Measurements from ENCODE around the gene PDCD10.

PDCD10 gene

GRCh38 chr3:167738037-167738436 lies 3.3 kb upstream of the PDCD10 start:
- POLR2A ChIA-PET, result no interaction called here
- CTCF ChIA-PET, result no interaction called here
- Histone ChIP-seq H3K9me3 (ENCODE audit: control insufficient read depth, insufficient read depth, low read depth, low read length) (no peaks in the 10 kb centered on the region), H3K27ac (ENCODE audit: extremely low read depth, low read depth, low read length) (no peak overlapping the region), H3K4me3 (ENCODE audit: low read depth, low read length) (no peak overlapping the region), H3K36me3 (ENCODE audit: control insufficient read depth in 2 of 2, insufficient read depth in 1 of 2, low read length in 2 of 2) (no peaks in the 10 kb centered on the region), H3K4me1 (ENCODE audit: control insufficient read depth, insufficient read depth, low read length) (no peaks in the 10 kb centered on the region; the same call in 1 of the 2 replicates)
- TF ChIP-seq ZNF202 (tag by site-specific recombination; IDR thresholded peaks at IDR 0.05; ENCODE audit: borderline replicate concordance) (no peak), ZBTB17 (tag by site-specific recombination; IDR thresholded peaks at IDR 0.05) (peak; percentile 84)

- no peak overlapping the region for H3K27ac ChIP-seq (ENCODE audit: extremely low read depth, low read depth, low read length)
- TF ChIP-seq ZNF544 (tag by site-specific recombination; IDR thresholded peaks at IDR 0.05) (no peak), ZNF76 (tag by site-specific recombination; IDR thresholded peaks at IDR 0.05; ENCODE audit: borderline replicate concordance, low read depth) (no peak), ZNF311 (tag by site-specific recombination; IDR thresholded peaks at IDR 0.05; ENCODE audit: borderline replicate concordance) (no peak), ZNF366 (tag by site-specific recombination; conservative IDR thresholded peaks at IDR 0.05) (no peak)
- no peaks in the 10 kb centered on the region for H3K36me3 ChIP-seq (ENCODE audit: control insufficient read depth in 2 of 2, insufficient read depth in 1 of 2, low read length in 2 of 2)
- POLR2A ChIA-PET, result no interaction called here
- H3K4me3 ChIP-seq (ENCODE audit: low read depth, low read length), result no peak overlapping the region
- no peaks in the 10 kb centered on the region for H3K9me3 ChIP-seq (ENCODE audit: control insufficient read depth, insufficient read depth, low read depth, low read length)
- H3K4me1 ChIP-seq (ENCODE audit: control insufficient read depth, insufficient read depth, low read length), result no peaks in the 10 kb centered on the region; the same call in 1 of the 2 replicates
- CTCF ChIA-PET, result interaction anchor here (0.7 kb wide), 2 partner anchors 304 to 365 kb away, joined by 4 to 5 read pairs; no protein-coding TSS in a partner anchor
These were observed 2.3 kb upstream of the PDCD10 start for GRCh38 chr3:167736997-167737396.

GRCh38 chr3:167736264-167736787 lies 1.6 kb upstream of the PDCD10 start:
- H3K27ac ChIP-seq (ENCODE audit: extremely low read depth, low read depth, low read length), result no peak overlapping the region
- H3K4me3 ChIP-seq (ENCODE audit: low read depth, low read length), result peak overlapping the region; percentile 95
- H3K9me3 ChIP-seq (ENCODE audit: control insufficient read depth, insufficient read depth, low read depth, low read length), result no peaks in the 10 kb centered on the region
- TF ChIP-seq ZNF701 (tag by site-specific recombination; IDR thresholded peaks at IDR 0.05) (no peak), ZNF398 (tag by site-specific recombination; IDR thresholded peaks at IDR 0.05) (no peak), IKZF3 (tag by site-specific recombination; IDR thresholded peaks at IDR 0.05) (peak; percentile 51)
- ChIA-PET CTCF (interaction anchor here (0.7 to 1.2 kb wide), 3 partner anchors 146 to 365 kb away, joined by 4 to 5 read pairs (median 4); no protein-coding TSS in a partner anchor), POLR2A (interaction anchor here (1.2 to 1.5 kb wide), 3 partner anchors 10 to 18 kb away, joined by 3 to 4 read pairs (median 4); no protein-coding TSS in a partner anchor)
- H3K36me3 ChIP-seq (ENCODE audit: control insufficient read depth in 2 of 2, insufficient read depth in 1 of 2, low read length in 2 of 2), result no peaks in the 10 kb centered on the region
- H3K4me1 ChIP-seq (ENCODE audit: control insufficient read depth, insufficient read depth, low read length), result no peaks in the 10 kb centered on the region; the same call in 1 of the 2 replicates

- CTCF ChIA-PET, result interaction anchor here (0.5 to 1.2 kb wide), 2 partner anchors 147 to 239 kb away, joined by 3 to 4 read pairs; no protein-coding TSS in a partner anchor
- no peaks in the 10 kb centered on the region for H3K9me3 ChIP-seq (ENCODE audit: control insufficient read depth, insufficient read depth, low read depth, low read length)
- H3K4me3 ChIP-seq (ENCODE audit: low read depth, low read length), result peak within 1 kb of the TSS; percentile 95
- POLR2A ChIA-PET, result interaction anchor here (0.5 to 1.5 kb wide), 5 partner anchors 11 to 978 kb away, joined by 3 to 4 read pairs (median 3); no protein-coding TSS in a partner anchor
- H3K36me3 ChIP-seq (ENCODE audit: control insufficient read depth in 2 of 2, insufficient read depth in 1 of 2, low read length in 2 of 2), result no peaks in the 10 kb centered on the region
- H3K4me1 ChIP-seq (ENCODE audit: control insufficient read depth, insufficient read depth, low read length), result no peaks in the 10 kb centered on the region; the same call in 1 of the 2 replicates
- H3K27ac ChIP-seq (ENCODE audit: extremely low read depth, low read depth, low read length), result peak within 1 kb of the TSS; percentile 83
- no peak for TF ChIP-seq ZNF830 (tag by site-specific recombination; IDR thresholded peaks at IDR 0.05; ENCODE audit: low read depth)
- TF ChIP-seq ZNF391 (tag by site-specific recombination; IDR thresholded peaks at IDR 0.05; ENCODE audit: borderline replicate concordance, low read depth), result no peak
- TF ChIP-seq ZNF19 (tag by site-specific recombination; IDR thresholded peaks at IDR 0.05; ENCODE audit: low read depth), result no peak
- no peak for TF ChIP-seq ZNF221 (tag by site-specific recombination; IDR thresholded peaks at IDR 0.05; ENCODE audit: borderline replicate concordance)
- peak; percentile 35; the same call in 1 of the 2 replicates for TF ChIP-seq MYNN (tag by site-specific recombination; IDR thresholded peaks at IDR 0.05; ENCODE audit: borderline replicate concordance)
- TF ChIP-seq ZBTB11 (tag by site-specific recombination; conservative IDR thresholded peaks at IDR 0.05; ENCODE audit: low read depth), result peak; percentile 88
- peak; percentile 68 for TF ChIP-seq ZBTB44 (tag by site-specific recombination; IDR thresholded peaks at IDR 0.05)
- peak; percentile 97 for TF ChIP-seq IKZF3 (tag by site-specific recombination; IDR thresholded peaks at IDR 0.05)
These were observed 794 bp upstream of the PDCD10 start, which contains the start of gene SERPINI1 for GRCh38 chr3:167735233-167736138. SERPINI1 (plus strand) TSS chr3:167735721; CDS start chr3:167789129, 53,408 bp downstream.
